ENCODE measurements around the gene GLIS1.

GLIS1 gene

GRCh38 chr1:53657531-53657805 is 81.5 kb downstream of the GLIS1 start:
- Histone ChIP-seq H3F3A (ENCODE audit: low read depth) (no peaks in the 10 kb centered on the region), H3K36me3 (ENCODE audit: insufficient read depth, low read length) (no peaks in the 10 kb centered on the region), H4K20me1 (ENCODE audit: insufficient read depth, low read length, poor library complexity, severe bottlenecking) (no peaks in the 10 kb centered on the region), H3K9me2 (replicated peaks; ENCODE audit: low read depth, low read length) (no peaks in the 10 kb centered on the region), H3K4me2 (ENCODE audit: low read depth, low read length, poor library complexity, severe bottlenecking) (peak overlapping the region; percentile 59), H3K9ac (ENCODE audit: low read depth, low read length, poor library complexity, severe bottlenecking) (peak overlapping the region; percentile 19), H3K4me3 (ENCODE audit: low read length, poor library complexity, severe bottlenecking) (no peak overlapping the region), H3K4me1 (ENCODE audit: insufficient read depth, low read length, poor library complexity, severe bottlenecking) (peaks cover 40% of the 10 kb centered on the region), H3K27me3 (ENCODE audit: insufficient read depth, low read length, poor library complexity, severe bottlenecking) (no peaks in the 10 kb centered on the region), H3K9me3 (ENCODE audit: insufficient read depth, low read depth, low read length) (no peaks in the 10 kb centered on the region), H3K79me2 (ENCODE audit: insufficient read depth, low read length) (no peaks in the 10 kb centered on the region), H2AFZ (ENCODE audit: low read length) (no peak overlapping the region)
- no peak for TF ChIP-seq EZH2phosphoT487 (IDR thresholded peaks at IDR 0.05; ENCODE audit: borderline replicate concordance)
- TF ChIP-seq, protein P1, sequence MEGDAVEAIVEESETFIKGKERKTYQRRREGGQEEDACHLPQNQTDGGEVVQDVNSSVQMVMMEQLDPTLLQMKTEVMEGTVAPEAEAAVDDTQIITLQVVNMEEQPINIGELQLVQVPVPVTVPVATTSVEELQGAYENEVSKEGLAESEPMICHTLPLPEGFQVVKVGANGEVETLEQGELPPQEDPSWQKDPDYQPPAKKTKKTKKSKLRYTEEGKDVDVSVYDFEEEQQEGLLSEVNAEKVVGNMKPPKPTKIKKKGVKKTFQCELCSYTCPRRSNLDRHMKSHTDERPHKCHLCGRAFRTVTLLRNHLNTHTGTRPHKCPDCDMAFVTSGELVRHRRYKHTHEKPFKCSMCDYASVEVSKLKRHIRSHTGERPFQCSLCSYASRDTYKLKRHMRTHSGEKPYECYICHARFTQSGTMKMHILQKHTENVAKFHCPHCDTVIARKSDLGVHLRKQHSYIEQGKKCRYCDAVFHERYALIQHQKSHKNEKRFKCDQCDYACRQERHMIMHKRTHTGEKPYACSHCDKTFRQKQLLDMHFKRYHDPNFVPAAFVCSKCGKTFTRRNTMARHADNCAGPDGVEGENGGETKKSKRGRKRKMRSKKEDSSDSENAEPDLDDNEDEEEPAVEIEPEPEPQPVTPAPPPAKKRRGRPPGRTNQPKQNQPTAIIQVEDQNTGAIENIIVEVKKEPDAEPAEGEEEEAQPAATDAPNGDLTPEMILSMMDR (conservative IDR thresholded peaks at IDR 0.05; ENCODE audit: low read length) = no peak

DNA sequence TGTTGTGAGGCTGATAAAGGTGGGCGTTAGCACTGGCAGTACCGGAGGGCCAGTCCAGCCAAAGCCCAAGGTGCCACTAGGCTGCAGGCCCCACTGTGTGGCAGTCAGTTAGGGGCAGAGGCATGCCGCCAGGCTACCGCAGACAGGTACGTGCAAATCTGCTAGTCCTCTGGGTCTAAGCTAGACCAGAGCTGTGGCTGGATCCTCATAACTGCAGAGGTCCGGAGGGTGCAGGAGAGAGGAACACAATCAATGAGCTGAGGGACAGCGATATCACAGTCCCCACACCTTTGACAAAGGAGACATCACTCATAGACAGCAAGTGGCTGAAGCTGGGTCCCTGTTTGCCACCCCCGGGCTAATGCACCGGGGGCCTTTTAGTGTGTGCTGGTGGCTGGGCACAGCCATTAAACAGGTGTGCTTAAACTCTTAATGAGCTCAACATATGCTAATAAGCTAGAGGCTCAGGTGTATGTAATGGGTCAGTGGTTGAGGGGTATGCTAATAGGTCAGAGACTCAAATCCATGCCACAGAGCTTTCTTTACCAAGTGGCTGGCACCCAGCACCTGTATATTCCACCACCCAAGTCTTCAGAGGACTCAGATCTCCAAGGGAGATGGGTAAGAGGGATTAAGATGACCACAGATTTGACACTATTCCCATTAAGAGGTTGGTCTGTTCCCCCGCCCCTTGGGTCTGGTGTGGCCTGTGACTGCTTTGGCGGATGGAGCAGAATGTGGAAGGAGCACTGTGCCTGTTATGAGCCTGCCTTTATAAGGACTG is 82.0 kb downstream of the GLIS1 start:
- Histone ChIP-seq H3K36me3 (ENCODE audit: insufficient read depth, low read length) (no peaks in the 10 kb centered on the region), H3K4me2 (ENCODE audit: low read depth, low read length, poor library complexity, severe bottlenecking) (peak overlapping the region; percentile 59), H4K20me1 (ENCODE audit: insufficient read depth, low read length, poor library complexity, severe bottlenecking) (no peaks in the 10 kb centered on the region), H3K4me1 (ENCODE audit: insufficient read depth, low read length, poor library complexity, severe bottlenecking) (peaks cover 40% of the 10 kb centered on the region), H3K9me2 (replicated peaks; ENCODE audit: low read depth, low read length) (no peaks in the 10 kb centered on the region), H2AFZ (ENCODE audit: low read length) (no peak overlapping the region), H3K27me3 (ENCODE audit: insufficient read depth, low read length, poor library complexity, severe bottlenecking) (no peaks in the 10 kb centered on the region), H3F3A (ENCODE audit: low read depth) (no peaks in the 10 kb centered on the region), H3K79me2 (ENCODE audit: insufficient read depth, low read length) (no peaks in the 10 kb centered on the region), H3K9me3 (ENCODE audit: insufficient read depth, low read depth, low read length) (no peaks in the 10 kb centered on the region), H3K4me3 (ENCODE audit: low read length, poor library complexity, severe bottlenecking) (peak overlapping the region; percentile 4), H3K9ac (ENCODE audit: low read depth, low read length, poor library complexity, severe bottlenecking) (peak overlapping the region; percentile 19)
- TF ChIP-seq, protein P1 (conservative IDR thresholded peaks at IDR 0.05; ENCODE audit: low read length) = no peak
- no peak for TF ChIP-seq EZH2phosphoT487 (IDR thresholded peaks at IDR 0.05; ENCODE audit: borderline replicate concordance)

- Histone ChIP-seq H3K9me3 (ENCODE audit: insufficient read depth, low read depth, low read length) (no peaks in the 10 kb centered on the region), H3K4me2 (ENCODE audit: low read depth, low read length, poor library complexity, severe bottlenecking) (peak overlapping the region; percentile 59), H4K20me1 (ENCODE audit: insufficient read depth, low read length, poor library complexity, severe bottlenecking) (no peaks in the 10 kb centered on the region), H3K9me2 (replicated peaks; ENCODE audit: low read depth, low read length) (no peaks in the 10 kb centered on the region), H2AFZ (ENCODE audit: low read length) (no peak overlapping the region), H3K36me3 (ENCODE audit: insufficient read depth, low read length) (no peaks in the 10 kb centered on the region), H3K4me3 (ENCODE audit: low read length, poor library complexity, severe bottlenecking) (peak overlapping the region; percentile 4), H3K79me2 (ENCODE audit: insufficient read depth, low read length) (no peaks in the 10 kb centered on the region), H3K4me1 (ENCODE audit: insufficient read depth, low read length, poor library complexity, severe bottlenecking) (peaks cover 40% of the 10 kb centered on the region), H3F3A (ENCODE audit: low read depth) (no peaks in the 10 kb centered on the region), H3K27me3 (ENCODE audit: insufficient read depth, low read length, poor library complexity, severe bottlenecking) (no peaks in the 10 kb centered on the region), H3K9ac (ENCODE audit: low read depth, low read length, poor library complexity, severe bottlenecking) (peak overlapping the region; percentile 22)
- TF ChIP-seq, protein P1 (conservative IDR thresholded peaks at IDR 0.05; ENCODE audit: low read length) = no peak
- TF ChIP-seq EZH2phosphoT487 (IDR thresholded peaks at IDR 0.05; ENCODE audit: borderline replicate concordance) = no peak
Observed at GRCh38 chr1:53655931-53656746, 82.8 kb downstream of the GLIS1 start.
